ENCODE measurements around the gene CDH5. TPM values are rescaled to one million over a fixed set of nuclear protein-coding genes. Genes with fewer than 3 reads are reported as not detected.
A peak's percentile ranks its signal among the peaks of the same experiment; 100 is the strongest.

Gene CDH5
- total and polyA plus RNA-seq, 2 of the 13 experiments (the other 11 are each of a cell fraction or from before 2014, with no cell fraction given): 0.71 to 1.1 TPM

DNA sequence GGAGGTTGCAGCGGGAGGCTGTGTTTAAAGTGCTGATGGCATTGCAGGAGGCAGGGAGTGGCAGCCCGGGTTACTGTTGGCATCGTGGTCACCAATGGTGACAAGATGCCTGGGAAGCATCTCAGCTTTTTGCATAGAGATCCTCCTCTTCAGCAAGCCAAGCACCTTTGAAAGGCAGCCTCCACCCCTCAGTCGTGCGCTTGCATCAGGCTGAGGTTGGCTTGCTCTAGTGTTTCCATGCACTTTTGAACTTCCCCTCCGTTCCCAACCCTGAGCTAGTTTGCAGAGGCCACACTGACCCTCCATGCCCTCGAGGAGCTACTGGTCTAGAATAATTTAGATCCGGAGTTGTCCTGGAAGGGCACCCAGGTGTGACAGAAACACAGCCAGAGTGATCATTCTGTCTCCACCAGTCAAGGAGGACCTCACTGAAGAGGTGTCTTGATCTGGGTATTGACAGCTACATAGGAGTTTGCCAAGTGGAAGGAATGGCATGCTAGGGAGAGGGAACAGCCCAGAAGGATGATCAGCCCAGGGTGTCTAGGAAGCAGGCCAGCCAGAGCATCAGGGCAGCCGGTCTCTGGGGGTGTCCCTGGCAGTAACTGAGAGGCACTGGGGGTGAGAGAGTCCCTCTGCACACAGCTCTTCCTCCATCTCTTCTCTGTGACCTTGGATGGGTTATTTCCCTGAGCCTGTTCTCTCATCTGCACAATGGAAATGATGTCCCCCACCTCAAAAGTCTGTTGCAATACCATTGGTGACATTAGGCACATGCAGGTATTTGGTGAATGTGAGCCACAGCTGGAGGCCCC is 68.3 kb downstream of the CDH5 start (continued):
- TF ChIP-seq, protein P1, sequence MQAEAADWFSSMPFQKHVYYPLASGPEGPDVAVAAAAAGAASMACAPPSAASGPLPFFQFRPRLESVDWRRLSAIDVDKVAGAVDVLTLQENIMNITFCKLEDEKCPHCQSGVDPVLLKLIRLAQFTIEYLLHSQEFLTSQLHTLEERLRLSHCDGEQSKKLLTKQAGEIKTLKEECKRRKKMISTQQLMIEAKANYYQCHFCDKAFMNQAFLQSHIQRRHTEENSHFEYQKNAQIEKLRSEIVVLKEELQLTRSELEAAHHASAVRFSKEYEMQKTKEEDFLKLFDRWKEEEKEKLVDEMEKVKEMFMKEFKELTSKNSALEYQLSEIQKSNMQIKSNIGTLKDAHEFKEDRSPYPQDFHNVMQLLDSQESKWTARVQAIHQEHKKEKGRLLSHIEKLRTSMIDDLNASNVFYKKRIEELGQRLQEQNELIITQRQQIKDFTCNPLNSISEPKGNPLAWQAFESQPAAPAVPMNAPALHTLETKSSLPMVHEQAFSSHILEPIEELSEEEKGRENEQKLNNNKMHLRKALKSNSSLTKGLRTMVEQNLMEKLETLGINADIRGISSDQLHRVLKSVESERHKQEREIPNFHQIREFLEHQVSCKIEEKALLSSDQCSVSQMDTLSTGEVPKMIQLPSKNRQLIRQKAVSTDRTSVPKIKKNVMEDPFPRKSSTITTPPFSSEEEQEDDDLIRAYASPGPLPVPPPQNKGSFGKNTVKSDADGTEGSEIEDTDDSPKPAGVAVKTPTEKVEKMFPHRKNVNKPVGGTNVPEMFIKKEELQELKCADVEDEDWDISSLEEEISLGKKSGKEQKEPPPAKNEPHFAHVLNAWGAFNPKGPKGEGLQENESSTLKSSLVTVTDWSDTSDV (CRISPR knock-in tag; IDR thresholded peaks at IDR 0.05): no peak
- TF ChIP-seq HDAC2 (CRISPR knock-in tag; IDR thresholded peaks at IDR 0.05) (peak; percentile 51), RARA (CRISPR knock-in tag; IDR thresholded peaks at IDR 0.05) (peak; percentile 97), ZNF383 (CRISPR knock-in tag; IDR thresholded peaks at IDR 0.05; ENCODE audit: borderline replicate concordance) (no peak), CREB1 (IDR thresholded peaks at IDR 0.05) (no peak), CREB1 (CRISPR knock-in tag; IDR thresholded peaks at IDR 0.05) (no peak), ZNF34 (CRISPR knock-in tag; IDR thresholded peaks at IDR 0.05; ENCODE audit: borderline replicate concordance) (0 out of 2 replicates have a peak, but pooled peaks have one; percentile 11), ZSCAN20 (CRISPR knock-in tag; IDR thresholded peaks at IDR 0.05; ENCODE audit: borderline replicate concordance) (no peak), U2AF1 (optimal IDR thresholded peaks at IDR 0.05; ENCODE audit: low read depth, low read length) (no peak), ZNF44 (CRISPR knock-in tag; IDR thresholded peaks at IDR 0.05) (no peak), NAIF1 (CRISPR knock-in tag; IDR thresholded peaks at IDR 0.05; ENCODE audit: borderline replicate concordance) (no peak), FLYWCH1 (CRISPR knock-in tag; IDR thresholded peaks at IDR 0.05) (no peak), IKZF1 (IDR thresholded peaks at IDR 0.05) (no peak), CBX1 (IDR thresholded peaks at IDR 0.05; ENCODE audit: low read depth) (peak; percentile 33), ZNF883 (CRISPR knock-in tag; IDR thresholded peaks at IDR 0.05; ENCODE audit: not compliant biosample characterization) (no peak)
- TF ChIP-seq, protein P2, sequence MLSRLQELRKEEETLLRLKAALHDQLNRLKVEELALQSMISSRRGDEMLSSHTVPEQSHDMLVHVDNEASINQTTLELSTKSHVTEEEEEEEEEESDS (CRISPR knock-in tag; IDR thresholded peaks at IDR 0.05; ENCODE audit: borderline replicate concordance): no peak
- TF ChIP-seq, protein P3, sequence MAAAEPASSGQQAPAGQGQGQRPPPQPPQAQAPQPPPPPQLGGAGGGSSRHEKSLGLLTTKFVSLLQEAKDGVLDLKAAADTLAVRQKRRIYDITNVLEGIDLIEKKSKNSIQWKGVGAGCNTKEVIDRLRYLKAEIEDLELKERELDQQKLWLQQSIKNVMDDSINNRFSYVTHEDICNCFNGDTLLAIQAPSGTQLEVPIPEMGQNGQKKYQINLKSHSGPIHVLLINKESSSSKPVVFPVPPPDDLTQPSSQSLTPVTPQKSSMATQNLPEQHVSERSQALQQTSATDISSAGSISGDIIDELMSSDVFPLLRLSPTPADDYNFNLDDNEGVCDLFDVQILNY (CRISPR knock-in tag; conservative IDR thresholded peaks at IDR 0.05): no peak
- TF ChIP-seq, protein P4, sequence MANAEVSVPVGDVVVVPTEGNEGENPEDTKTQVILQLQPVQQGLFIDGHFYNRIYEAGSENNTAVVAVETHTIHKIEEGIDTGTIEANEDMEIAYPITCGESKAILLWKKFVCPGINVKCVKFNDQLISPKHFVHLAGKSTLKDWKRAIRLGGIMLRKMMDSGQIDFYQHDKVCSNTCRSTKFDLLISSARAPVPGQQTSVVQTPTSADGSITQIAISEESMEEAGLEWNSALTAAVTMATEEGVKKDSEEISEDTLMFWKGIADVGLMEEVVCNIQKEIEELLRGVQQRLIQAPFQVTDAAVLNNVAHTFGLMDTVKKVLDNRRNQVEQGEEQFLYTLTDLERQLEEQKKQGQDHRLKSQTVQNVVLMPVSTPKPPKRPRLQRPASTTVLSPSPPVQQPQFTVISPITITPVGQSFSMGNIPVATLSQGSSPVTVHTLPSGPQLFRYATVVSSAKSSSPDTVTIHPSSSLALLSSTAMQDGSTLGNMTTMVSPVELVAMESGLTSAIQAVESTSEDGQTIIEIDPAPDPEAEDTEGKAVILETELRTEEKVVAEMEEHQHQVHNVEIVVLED (CRISPR knock-in tag; IDR thresholded peaks at IDR 0.05; ENCODE audit: borderline replicate concordance): no peak; the same call in 1 of the 2 replicates
- TF ChIP-seq, protein P5, sequence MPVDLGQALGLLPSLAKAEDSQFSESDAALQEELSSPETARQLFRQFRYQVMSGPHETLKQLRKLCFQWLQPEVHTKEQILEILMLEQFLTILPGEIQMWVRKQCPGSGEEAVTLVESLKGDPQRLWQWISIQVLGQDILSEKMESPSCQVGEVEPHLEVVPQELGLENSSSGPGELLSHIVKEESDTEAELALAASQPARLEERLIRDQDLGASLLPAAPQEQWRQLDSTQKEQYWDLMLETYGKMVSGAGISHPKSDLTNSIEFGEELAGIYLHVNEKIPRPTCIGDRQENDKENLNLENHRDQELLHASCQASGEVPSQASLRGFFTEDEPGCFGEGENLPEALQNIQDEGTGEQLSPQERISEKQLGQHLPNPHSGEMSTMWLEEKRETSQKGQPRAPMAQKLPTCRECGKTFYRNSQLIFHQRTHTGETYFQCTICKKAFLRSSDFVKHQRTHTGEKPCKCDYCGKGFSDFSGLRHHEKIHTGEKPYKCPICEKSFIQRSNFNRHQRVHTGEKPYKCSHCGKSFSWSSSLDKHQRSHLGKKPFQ (CRISPR knock-in tag; IDR thresholded peaks at IDR 0.05; ENCODE audit: insufficient replicate concordance): peak; percentile 42
- TF ChIP-seq, protein P6, sequence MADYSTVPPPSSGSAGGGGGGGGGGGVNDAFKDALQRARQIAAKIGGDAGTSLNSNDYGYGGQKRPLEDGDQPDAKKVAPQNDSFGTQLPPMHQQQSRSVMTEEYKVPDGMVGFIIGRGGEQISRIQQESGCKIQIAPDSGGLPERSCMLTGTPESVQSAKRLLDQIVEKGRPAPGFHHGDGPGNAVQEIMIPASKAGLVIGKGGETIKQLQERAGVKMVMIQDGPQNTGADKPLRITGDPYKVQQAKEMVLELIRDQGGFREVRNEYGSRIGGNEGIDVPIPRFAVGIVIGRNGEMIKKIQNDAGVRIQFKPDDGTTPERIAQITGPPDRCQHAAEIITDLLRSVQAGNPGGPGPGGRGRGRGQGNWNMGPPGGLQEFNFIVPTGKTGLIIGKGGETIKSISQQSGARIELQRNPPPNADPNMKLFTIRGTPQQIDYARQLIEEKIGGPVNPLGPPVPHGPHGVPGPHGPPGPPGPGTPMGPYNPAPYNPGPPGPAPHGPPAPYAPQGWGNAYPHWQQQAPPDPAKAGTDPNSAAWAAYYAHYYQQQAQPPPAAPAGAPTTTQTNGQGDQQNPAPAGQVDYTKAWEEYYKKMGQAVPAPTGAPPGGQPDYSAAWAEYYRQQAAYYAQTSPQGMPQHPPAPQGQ (CRISPR knock-in tag; IDR thresholded peaks at IDR 0.05; ENCODE audit: borderline replicate concordance): no peak

All from HepG2 (cell line).